Ectodermal cell (in vitro differentiated cells): ENCODE results near the gene PKNOX1.
"Not testable (repeated sequence)": the region's sequence is repeated elsewhere in the genome, so short reads cannot be mapped to it uniquely, and the experiment has no call there.

Experiments used
- H3K27ac ChIP-seq: 2 replicates; pipeline ENCODE4 v1.7.0; 2013; ENCODE audit warnings: mild to moderate bottlenecking, low read depth, low read length; ENCODE audit not compliant: insufficient read depth, poor library complexity, severe bottlenecking
- H3K27me3 ChIP-seq: 2 replicates; pipeline ENCODE4 v1.7.0; 2013; ENCODE audit warnings: mild to moderate bottlenecking, low read length; ENCODE audit not compliant: insufficient read depth, control insufficient read depth, poor library complexity, severe bottlenecking
- H3K36me3 ChIP-seq: one replicate; pipeline ENCODE4 v1.7.0; 2013; ENCODE audit warnings: low read length; ENCODE audit not compliant: control insufficient read depth, insufficient read depth
- H3K4me1 ChIP-seq: one replicate; pipeline ENCODE4 v1.7.0; 2013; ENCODE audit warnings: low read length; ENCODE audit not compliant: control insufficient read depth, insufficient read depth
- H3K4me3 ChIP-seq: 2 replicates; pipeline ENCODE4 v1.7.0; 2013; ENCODE audit warnings: low read depth, low read length, control low read depth; ENCODE audit not compliant: insufficient read depth
- H3K9me3 ChIP-seq: 2 replicates; pipeline ENCODE4 v1.7.0; 2013; ENCODE audit warnings: mild to moderate bottlenecking, low read length, moderate library complexity; ENCODE audit not compliant: control insufficient read depth
- WGBS, 2 experiments: methylation state at CpG; one replicate each; pipeline ENCODE4 v1.1.7; 2013; ENCODE audit warnings: missing lambda C conversion rate in 2 of 2; 5-methylcytosine and 5-hydroxymethylcytosine counted together

Gene PKNOX1

DNA sequence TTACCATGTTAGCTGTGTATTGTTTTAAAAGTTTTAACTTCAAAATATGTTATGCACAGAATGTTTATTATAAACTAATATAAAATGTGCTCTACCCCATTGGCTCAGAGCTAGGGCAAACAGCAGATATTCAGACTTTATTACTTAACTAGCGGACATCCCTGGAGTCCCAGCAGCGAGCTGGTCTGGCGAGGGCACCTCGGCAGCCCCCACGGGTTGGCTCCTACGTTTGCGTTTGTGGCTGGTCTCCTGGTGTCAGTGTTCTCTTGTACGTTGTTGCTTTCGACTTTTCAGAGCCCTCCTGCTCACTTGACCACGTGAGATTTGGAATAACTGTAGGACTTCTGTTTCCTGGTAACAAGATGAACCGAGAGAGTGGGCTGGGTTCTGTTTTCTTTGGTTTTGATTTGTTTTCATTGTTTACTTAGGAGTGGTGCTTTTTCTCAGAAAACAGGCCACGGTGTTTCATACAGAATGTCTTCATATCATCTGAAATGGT lies 56.8 kb downstream of the PKNOX1 start:
- H3K4me1 ChIP-seq: no peaks in the 10 kb centered on the region
- H3K36me3 ChIP-seq: no peaks in the 10 kb centered on the region

DNA sequence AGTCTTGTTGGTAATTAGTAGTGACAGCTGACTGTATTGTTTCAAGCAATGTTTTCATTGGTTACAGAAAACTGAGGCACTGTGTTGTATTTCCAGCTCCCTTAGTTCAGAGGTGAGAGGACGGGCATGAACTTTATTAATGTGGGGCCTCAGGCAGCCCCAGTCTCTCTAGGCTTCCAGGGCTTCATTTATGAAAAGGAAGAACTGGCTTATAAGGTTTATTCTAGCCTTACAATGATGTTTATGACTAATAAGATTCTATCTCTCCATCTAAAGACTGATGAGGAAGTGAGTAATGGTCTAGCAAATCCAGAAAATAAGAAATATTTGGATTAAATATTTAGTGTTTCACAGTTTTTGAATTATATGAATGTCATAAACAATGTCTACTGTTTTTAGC lies 59.7 kb downstream of the PKNOX1 start:
- no peaks in the 10 kb centered on the region for H3K27me3 ChIP-seq
- WGBS, 2 experiments: 77 to 86% methylated on average over 1 of the region's 1 CpG

More for the DNA sequence above, 56.8 kb downstream of the PKNOX1 start:
- Histone ChIP-seq H3K9me3 (no peaks in the 10 kb centered on the region), H3K27ac (no peak overlapping the region), H3K4me3 (no peak overlapping the region), H3K27me3 (no peaks in the 10 kb centered on the region)
- 94 to 96% methylated on average over 12 of the region's 12 CpGs for WGBS, 2 experiments

DNA sequence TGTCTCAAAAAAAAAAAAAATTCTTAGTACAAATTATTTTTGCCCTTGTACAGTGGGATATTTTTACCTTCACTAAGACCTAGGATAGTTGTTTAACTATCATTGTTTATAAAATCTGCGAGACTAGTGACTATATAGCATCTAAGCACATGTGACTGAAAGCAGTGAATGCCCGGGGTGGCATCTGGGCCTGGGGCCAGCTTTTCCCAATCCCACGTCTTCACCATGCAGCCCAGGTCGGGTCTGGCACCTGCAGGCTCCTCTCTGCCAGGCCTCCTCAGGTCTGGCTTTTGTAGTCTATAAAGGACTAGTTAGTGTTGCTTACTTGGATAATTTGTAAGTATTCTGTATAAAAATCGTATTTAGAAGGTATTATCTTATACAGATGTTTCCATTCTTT lies 60.5 kb downstream of the PKNOX1 start:
- H3K27ac ChIP-seq: no peak overlapping the region
- H3K9me3 ChIP-seq: no peaks in the 10 kb centered on the region
- no peak overlapping the region for H3K4me3 ChIP-seq
- H3K27me3 ChIP-seq: no peaks in the 10 kb centered on the region
- H3K4me1 ChIP-seq: no peaks in the 10 kb centered on the region
- no peaks in the 10 kb centered on the region for H3K36me3 ChIP-seq
- 95 to 98% methylated on average over 4 to 5 of the region's 5 CpGs for WGBS, 2 experiments

More for the DNA sequence above, 59.7 kb downstream of the PKNOX1 start:
- no peaks in the 10 kb centered on the region for H3K9me3 ChIP-seq
- no peaks in the 10 kb centered on the region for H3K36me3 ChIP-seq
- no peak overlapping the region for H3K4me3 ChIP-seq
- H3K4me1 ChIP-seq: no peaks in the 10 kb centered on the region
- H3K27ac ChIP-seq: no peak overlapping the region

DNA sequence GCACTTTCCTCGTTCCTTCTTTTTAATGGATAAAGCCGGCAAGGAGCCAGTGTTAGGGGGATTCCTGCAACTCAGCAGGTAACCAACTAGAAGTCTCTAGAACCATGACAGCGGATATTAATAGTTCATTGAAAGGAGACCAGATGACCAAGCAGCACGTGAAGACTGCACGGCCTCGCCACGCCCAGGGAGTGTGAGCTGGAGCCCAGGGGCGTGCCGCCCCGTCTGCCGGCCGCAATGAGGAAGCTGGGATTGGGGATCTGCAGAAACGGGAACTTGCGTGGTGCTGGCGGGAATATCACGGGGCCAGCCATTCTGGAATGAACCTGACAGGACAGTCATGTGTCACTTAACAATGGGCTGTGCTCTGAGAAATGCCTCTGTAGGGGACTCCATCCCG lies 62.5 kb downstream of the PKNOX1 start:
- H3K27me3 ChIP-seq, H3K27ac ChIP-seq, H3K9me3 ChIP-seq, H3K36me3 ChIP-seq, H3K4me3 ChIP-seq, H3K4me1 ChIP-seq: not testable (repeated sequence)
- 96 to 100% methylated on average over 7 to 8 of the region's 17 CpGs for WGBS, 2 experiments

DNA sequence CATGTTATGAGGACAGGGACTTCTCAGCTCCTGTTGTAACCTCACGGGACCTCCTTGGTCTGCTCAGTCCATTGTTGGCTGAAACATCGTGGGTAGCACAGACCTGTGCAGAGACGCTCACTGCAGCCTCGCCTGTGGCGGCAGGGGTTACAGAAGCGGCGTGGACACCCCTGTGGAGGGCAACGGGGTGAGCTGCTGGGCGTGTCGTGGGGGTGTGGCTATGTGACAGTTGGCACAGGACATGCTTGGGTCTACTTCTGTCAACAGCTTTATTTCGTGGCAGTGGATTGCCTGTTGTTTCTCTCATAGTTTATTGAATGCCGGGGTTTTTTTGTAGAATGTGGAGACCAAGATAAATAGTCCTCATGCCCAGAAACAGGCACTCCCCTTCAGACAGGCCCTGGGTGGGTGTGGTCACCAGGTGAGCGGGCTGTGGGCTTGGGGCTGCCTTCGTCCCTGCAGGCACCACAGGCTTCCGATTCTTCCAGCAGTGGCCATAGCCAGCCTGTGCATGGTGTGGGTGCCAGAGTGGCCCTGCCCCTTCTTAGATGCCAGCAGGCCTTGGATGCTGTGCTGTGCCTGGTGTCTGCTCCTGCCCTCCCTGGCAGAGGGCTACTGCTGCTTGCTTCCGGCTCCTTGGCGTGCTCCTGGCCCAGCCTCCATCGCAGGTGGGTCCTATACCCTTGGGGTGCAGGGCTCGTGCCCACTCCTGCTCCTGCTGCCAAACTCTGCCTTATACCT lies 63.7 kb downstream of the PKNOX1 start:
- H3K9me3 ChIP-seq, H3K36me3 ChIP-seq, H3K27ac ChIP-seq, H3K4me3 ChIP-seq, H3K27me3 ChIP-seq, H3K4me1 ChIP-seq: not testable (repeated sequence)
- 90 to 92% methylated on average over 19 of the region's 19 CpGs for WGBS, 2 experiments

DNA sequence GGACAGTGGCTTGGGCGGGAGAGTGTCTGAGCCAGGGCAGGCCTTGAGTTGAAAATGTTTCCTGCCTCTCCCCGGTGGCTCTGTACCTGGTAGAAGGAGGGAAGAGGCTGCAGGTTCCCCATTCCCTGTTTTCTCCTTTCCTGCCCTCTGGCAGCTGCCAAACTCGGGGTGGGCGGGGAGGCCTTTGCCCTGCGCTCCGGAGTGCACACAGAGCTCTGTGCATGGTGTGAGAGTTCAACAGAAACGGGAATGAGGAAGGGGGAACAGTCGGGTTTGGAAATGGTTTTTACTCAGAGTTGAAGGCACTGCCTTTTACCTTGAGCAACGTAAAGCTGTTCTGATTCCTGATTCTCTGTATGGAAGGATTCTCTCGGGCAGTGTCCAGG lies 64.3 kb downstream of the PKNOX1 start:
- H3K4me1 ChIP-seq, H3K27ac ChIP-seq, H3K4me3 ChIP-seq, H3K36me3 ChIP-seq, H3K27me3 ChIP-seq, H3K9me3 ChIP-seq: not testable (repeated sequence)
- WGBS, 2 experiments: 90 to 96% methylated on average over 5 to 7 of the region's 10 CpGs

DNA sequence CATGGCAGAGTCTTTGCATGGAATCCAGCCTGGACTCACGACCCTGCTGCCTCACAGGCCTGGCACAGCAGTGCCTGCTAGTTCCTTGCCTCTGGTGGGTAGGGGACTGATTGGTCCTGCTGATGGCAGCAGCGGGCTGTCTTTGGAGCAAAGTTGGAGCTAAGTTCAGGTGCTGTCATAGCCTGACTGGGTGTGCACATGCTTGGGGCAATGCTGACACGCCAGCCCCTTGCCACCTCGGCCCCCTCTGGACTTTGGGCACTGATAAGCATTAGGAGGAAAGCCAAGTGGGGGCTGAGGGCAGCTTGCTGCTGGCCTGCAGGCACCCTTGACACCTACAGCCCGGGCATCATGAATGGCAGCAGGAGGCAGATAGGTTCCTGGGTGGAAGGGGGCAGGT lies 67.8 kb downstream of the PKNOX1 start:
- not testable (repeated sequence) for H3K4me1 ChIP-seq, H3K36me3 ChIP-seq, H3K27ac ChIP-seq, H3K27me3 ChIP-seq, H3K4me3 ChIP-seq, H3K9me3 ChIP-seq
- 93% methylated on average over 3 to 4 of the region's 5 CpGs for WGBS, 2 experiments

DNA sequence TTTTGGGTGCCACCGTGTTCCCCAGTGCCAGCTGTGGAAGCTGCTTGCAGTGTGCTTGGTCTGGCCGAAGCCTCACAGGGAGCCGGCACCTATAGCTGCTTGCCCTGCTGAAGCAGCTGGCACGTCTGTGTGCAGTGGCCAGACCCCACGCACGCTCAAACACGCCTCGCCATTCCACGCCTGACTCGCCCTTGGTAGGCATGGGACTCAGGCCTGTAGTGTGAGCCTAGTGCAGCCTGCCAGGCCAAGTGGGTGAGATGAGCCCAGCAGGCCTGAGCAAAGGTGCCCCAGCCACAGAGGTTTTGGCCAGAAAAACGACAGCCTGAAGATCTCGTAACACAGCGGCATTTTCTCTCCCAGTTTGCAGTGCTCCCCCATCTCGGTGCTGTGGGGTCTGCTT lies 68.9 kb downstream of the PKNOX1 start:
- H3K27me3 ChIP-seq, H3K4me3 ChIP-seq, H3K27ac ChIP-seq, H3K9me3 ChIP-seq, H3K4me1 ChIP-seq, H3K36me3 ChIP-seq: not testable (repeated sequence)
- 90 to 96% methylated on average over 10 of the region's 14 CpGs for WGBS, 2 experiments

DNA sequence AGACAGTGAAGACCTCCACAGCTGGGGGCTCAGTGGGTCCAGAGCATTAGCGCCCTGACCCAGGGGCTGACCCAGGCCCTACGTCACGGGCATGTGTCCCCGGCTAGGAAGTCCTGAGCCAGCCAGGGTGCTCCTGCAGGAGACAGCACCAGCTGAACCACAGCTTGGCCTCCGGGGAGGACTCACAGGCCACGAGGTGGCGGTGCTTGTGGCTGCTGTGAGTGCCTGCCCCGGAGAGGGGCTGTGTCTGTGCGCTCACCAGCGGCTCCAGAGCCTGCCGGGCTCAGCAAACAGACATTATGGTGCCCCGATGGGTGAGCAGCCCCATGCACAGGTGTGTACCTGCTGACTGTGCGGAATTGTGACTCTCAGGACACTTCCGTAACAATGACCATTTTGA lies 70.2 kb downstream of the PKNOX1 start:
- H3K4me3 ChIP-seq, H3K4me1 ChIP-seq, H3K27me3 ChIP-seq, H3K36me3 ChIP-seq, H3K9me3 ChIP-seq, H3K27ac ChIP-seq: not testable (repeated sequence)
- WGBS, 2 experiments: 88% methylated on average over 10 to 11 of the region's 14 CpGs

DNA sequence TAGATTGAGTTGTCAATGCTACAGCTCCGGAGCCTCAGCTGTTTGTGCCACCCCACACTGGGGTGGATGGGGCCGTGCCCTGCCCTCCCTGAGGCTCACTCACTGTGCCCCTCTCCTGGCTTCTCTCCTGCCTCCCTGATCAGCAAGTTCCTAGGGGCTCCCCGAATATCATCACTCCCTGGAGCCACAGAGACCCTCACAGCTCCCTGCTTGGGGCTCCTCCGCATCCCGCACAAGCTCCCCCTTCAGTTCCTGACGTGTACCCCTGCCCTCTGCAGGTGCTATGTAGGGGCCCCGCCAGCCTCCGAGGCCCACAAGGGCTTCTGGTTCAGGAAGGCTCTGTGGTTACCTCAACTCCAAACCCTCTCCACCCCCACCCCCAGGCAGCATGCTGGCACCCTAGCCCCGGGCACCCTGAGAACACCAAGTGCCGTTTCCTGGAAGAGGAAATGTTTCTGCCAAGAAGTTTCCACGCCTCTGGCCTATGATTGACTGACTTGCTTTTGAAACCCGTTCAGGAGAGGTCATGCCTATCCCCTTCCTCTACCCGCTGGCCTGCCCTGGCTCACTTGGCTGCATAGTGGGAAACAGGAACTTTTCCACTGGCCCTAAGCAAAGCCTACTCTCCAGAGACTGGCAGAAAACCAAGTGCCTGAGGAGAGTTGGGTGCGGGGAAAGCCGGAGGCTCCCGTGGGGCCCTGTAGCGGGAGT lies 71.0 kb downstream of the PKNOX1 start:
- H3K27me3 ChIP-seq, H3K36me3 ChIP-seq, H3K9me3 ChIP-seq, H3K4me1 ChIP-seq, H3K4me3 ChIP-seq, H3K27ac ChIP-seq: not testable (repeated sequence)
- WGBS, 2 experiments: 86 to 91% methylated on average over 6 of the region's 17 CpGs
